ENCODE results near the gene PXN. TPM values are rescaled to one million over a fixed set of nuclear protein-coding genes. Genes with fewer than 3 reads are reported as not detected.

Gene PXN
- total RNA-seq, 1 experiment from 2014 or later, result 44.2 TPM

DNA sequence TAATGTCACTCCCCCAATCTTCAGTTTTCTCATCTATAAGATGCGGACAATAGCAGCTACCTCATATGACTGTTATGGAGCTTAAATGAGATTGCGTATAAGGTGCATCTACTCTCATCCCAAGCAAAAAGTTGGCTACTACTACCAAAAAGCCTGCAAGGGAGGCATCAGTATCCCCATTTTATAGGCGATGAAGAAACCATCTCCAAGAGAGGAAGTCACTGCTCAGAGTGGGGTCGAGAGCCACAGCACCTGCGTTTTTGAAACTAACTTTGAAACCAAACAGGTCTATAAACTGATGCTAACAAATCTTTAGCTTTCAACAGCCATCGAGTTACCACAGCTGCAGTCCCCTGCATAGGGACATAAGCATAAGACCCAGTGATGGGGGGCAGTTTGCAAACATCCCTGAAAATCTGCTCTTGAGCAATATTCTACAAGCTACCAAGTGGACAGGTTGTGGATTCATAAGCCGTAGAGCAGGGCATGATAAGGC is 74.5 kb downstream of the PXN start:
- peaks cover 22% of the 10 kb centered on the region for H3K4me1 ChIP-seq (replicated peaks)
- no peak overlapping the region for H3K27ac ChIP-seq
- no peaks in the 10 kb centered on the region for H3K9me3 ChIP-seq (replicated peaks)
- DNase-seq (ENCODE audit: low read depth in 1 of 2, low spot score in 2 of 2), result no peak
- H3K27me3 ChIP-seq (replicated peaks), result no peaks in the 10 kb centered on the region
- H3K36me3 ChIP-seq, result peaks cover 61% of the 10 kb centered on the region
- no peak overlapping the region for H3K4me3 ChIP-seq

DNA sequence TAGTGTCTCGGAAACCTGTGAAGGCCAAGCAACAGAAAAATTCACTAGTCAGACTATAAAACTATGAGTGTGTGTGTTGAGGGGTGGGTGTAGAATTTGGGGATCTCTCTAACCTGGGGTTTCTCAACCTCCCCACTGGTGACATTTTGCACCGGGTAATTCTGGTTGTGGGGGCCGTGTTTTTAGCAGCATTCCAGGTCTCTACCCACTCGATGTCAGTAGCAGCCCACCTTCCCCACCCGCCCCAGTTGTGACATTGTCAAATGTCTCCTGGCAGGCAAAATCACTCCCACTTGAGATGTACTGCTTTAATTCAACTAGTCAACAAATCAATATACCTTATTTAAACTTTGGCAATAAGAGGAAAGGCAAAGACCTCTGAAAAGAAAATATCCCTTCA is 75.1 kb downstream of the PXN start:
- H3K9me3 ChIP-seq (replicated peaks), result no peaks in the 10 kb centered on the region
- H3K36me3 ChIP-seq, result peaks cover 61% of the 10 kb centered on the region
- DNase-seq (ENCODE audit: low read depth in 1 of 2, low spot score in 2 of 2), result no peak
- no peak overlapping the region for H3K4me3 ChIP-seq
- no peaks in the 10 kb centered on the region for H3K27me3 ChIP-seq (replicated peaks)
- no peak overlapping the region for H3K27ac ChIP-seq
- H3K4me1 ChIP-seq (replicated peaks), result peaks cover 15% of the 10 kb centered on the region

- Histone ChIP-seq H3K9me3 (replicated peaks) (no peaks in the 10 kb centered on the region), H3K4me1 (replicated peaks) (no peaks in the 10 kb centered on the region), H3K4me3 (no peak overlapping the region), H3K36me3 (peaks cover 73% of the 10 kb centered on the region), H3K27ac (no peak overlapping the region), H3K27me3 (replicated peaks) (no peaks in the 10 kb centered on the region)
- no peak for DNase-seq (ENCODE audit: low read depth in 1 of 2, low spot score in 2 of 2)
Observed at GRCh38 chr12:120186654-120187053, 78.9 kb downstream of the PXN start.

GRCh38 chr12:120183211-120183631 is 82.3 kb downstream of the PXN start:
- H3K4me1 ChIP-seq (replicated peaks), result no peaks in the 10 kb centered on the region
- no peaks in the 10 kb centered on the region for H3K27me3 ChIP-seq (replicated peaks)
- DNase-seq (ENCODE audit: low read depth in 1 of 2, low spot score in 2 of 2), result no peak
- H3K27ac ChIP-seq, result no peak overlapping the region
- H3K4me3 ChIP-seq, result no peak overlapping the region
- no peaks in the 10 kb centered on the region for H3K9me3 ChIP-seq (replicated peaks)
- H3K36me3 ChIP-seq, result peaks cover 85% of the 10 kb centered on the region

GRCh38 chr12:120181991-120182631 is 83.4 kb downstream of the PXN start:
- H3K27me3 ChIP-seq (replicated peaks), result no peaks in the 10 kb centered on the region
- DNase-seq (ENCODE audit: low read depth in 1 of 2, low spot score in 2 of 2), result no peak
- peaks cover 85% of the 10 kb centered on the region for H3K36me3 ChIP-seq

GRCh38 chr12:120180975-120181374 is 84.6 kb downstream of the PXN start:
- no peaks in the 10 kb centered on the region for H3K4me1 ChIP-seq (replicated peaks)
- H3K27me3 ChIP-seq (replicated peaks), result no peaks in the 10 kb centered on the region
- no peak overlapping the region for H3K27ac ChIP-seq
- no peak overlapping the region for H3K4me3 ChIP-seq
- no peak for DNase-seq (ENCODE audit: low read depth in 1 of 2, low spot score in 2 of 2)
- H3K9me3 ChIP-seq (replicated peaks), result no peaks in the 10 kb centered on the region
- H3K36me3 ChIP-seq, result peaks cover 87% of the 10 kb centered on the region

More at GRCh38 chr12:120181991-120182631, 83.4 kb downstream of the PXN start:
- Histone ChIP-seq H3K9me3 (replicated peaks) (no peaks in the 10 kb centered on the region), H3K4me1 (replicated peaks) (no peaks in the 10 kb centered on the region), H3K4me3 (no peak overlapping the region), H3K27ac (no peak overlapping the region)

GRCh38 chr12:120175537-120175936 is 90.0 kb downstream of the PXN start:
- H3K4me1 ChIP-seq (replicated peaks), result no peaks in the 10 kb centered on the region
- no peaks in the 10 kb centered on the region for H3K27me3 ChIP-seq (replicated peaks)
- H3K27ac ChIP-seq, result no peak overlapping the region
- no peaks in the 10 kb centered on the region for H3K9me3 ChIP-seq (replicated peaks)
- DNase-seq (ENCODE audit: low read depth in 1 of 2, low spot score in 2 of 2), result no peak
- H3K36me3 ChIP-seq, result peaks cover 96% of the 10 kb centered on the region
- no peak overlapping the region for H3K4me3 ChIP-seq

DNA sequence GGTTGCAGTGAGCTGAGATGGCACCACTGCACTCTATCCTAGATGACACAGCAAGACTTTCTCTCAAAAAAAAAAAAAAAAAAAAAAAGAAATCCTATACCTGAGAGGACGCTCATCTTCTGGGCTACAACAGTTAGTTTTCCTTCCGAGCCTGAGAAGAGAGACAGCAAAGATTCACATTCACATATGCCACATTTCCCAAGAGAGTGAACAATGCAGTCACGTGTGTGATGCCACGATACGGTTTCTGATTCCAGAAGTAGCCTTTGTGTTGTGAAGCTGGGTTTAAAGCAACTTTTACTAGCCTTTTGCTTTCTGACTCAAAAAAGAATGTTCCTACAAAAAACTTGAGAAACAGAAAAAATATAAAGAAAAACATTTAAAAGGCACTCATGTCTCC is 90.5 kb downstream of the PXN start:
- H3K27ac ChIP-seq, result no peak overlapping the region
- H3K4me1 ChIP-seq (replicated peaks), result no peaks in the 10 kb centered on the region
- no peak overlapping the region for H3K4me3 ChIP-seq
- peaks cover 96% of the 10 kb centered on the region for H3K36me3 ChIP-seq
- DNase-seq (ENCODE audit: low read depth in 1 of 2, low spot score in 2 of 2), result no peak
- H3K9me3 ChIP-seq (replicated peaks), result no peaks in the 10 kb centered on the region
- H3K27me3 ChIP-seq (replicated peaks), result no peaks in the 10 kb centered on the region

- no peaks in the 10 kb centered on the region for H3K4me1 ChIP-seq (replicated peaks)
- peaks cover 90% of the 10 kb centered on the region for H3K36me3 ChIP-seq
- DNase-seq (ENCODE audit: low read depth in 1 of 2, low spot score in 2 of 2), result no peak
- H3K27ac ChIP-seq, result no peak overlapping the region
- no peak overlapping the region for H3K4me3 ChIP-seq
- H3K27me3 ChIP-seq (replicated peaks), result no peaks in the 10 kb centered on the region
- H3K9me3 ChIP-seq (replicated peaks), result no peaks in the 10 kb centered on the region
Observed at GRCh38 chr12:120172053-120172452, 93.5 kb downstream of the PXN start.

- no peak for DNase-seq (ENCODE audit: low read depth in 1 of 2, low spot score in 2 of 2)
- Histone ChIP-seq H3K36me3 (peaks cover 82% of the 10 kb centered on the region), H3K27me3 (replicated peaks) (no peaks in the 10 kb centered on the region), H3K4me1 (replicated peaks) (no peaks in the 10 kb centered on the region), H3K4me3 (no peak overlapping the region), H3K9me3 (replicated peaks) (no peaks in the 10 kb centered on the region), H3K27ac (no peak overlapping the region)
Observed at GRCh38 chr12:120170631-120171030, 94.9 kb downstream of the PXN start.

DNA sequence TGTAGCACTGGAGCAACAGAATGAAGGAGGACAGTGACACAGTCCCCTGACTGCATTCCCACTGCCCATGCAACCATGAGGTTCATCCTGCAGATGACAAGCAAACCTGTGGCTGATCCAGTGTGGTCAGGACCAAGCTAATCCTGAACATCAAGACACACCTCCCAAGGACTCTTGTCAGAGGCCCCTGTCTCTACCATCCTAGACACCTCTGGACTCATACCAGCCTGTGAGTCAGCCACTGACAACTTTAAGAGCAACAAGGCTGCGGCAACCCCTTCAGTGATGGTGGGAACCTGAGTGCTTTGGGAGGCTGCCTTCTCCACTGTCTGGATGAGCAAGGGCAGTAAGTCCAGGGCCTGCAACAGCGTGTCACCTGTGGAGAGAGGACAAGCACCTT is 95.6 kb downstream of the PXN start:
- DNase-seq (ENCODE audit: low read depth in 1 of 2, low spot score in 2 of 2), result no peak
- Histone ChIP-seq H3K36me3 (peaks cover 82% of the 10 kb centered on the region), H3K9me3 (replicated peaks) (no peaks in the 10 kb centered on the region)

DNA sequence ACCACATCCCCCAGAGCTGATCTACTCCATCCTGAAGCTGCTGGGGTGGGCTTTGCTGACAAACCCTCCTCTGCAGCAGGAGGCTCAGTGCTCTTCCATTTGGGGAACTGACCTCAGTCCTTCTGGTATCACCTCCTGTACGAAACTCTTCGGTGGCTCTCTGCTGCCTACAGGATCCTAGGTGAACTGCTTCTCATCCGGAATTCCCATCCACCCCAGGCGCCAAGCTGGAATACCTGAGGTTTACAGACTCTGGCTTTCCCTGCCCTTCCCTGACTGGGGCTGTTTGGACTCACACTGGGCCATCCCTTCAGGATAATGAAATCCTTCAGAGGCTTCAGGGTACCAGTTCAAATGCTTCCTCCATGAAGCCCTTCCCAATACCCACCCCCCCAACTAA is 97.2 kb downstream of the PXN start:
- H3K27me3 ChIP-seq (replicated peaks), result no peaks in the 10 kb centered on the region
- no peaks in the 10 kb centered on the region for H3K4me1 ChIP-seq (replicated peaks)
- no peak overlapping the region for H3K27ac ChIP-seq
- DNase-seq (ENCODE audit: low read depth in 1 of 2, low spot score in 2 of 2), result no peak
- H3K36me3 ChIP-seq, result peaks cover 82% of the 10 kb centered on the region
- no peaks in the 10 kb centered on the region for H3K9me3 ChIP-seq (replicated peaks)
- no peak overlapping the region for H3K4me3 ChIP-seq

More for the DNA sequence above, 95.6 kb downstream of the PXN start:
- no peak overlapping the region for H3K4me3 ChIP-seq
- H3K4me1 ChIP-seq (replicated peaks), result no peaks in the 10 kb centered on the region
- no peak overlapping the region for H3K27ac ChIP-seq
- H3K27me3 ChIP-seq (replicated peaks), result no peaks in the 10 kb centered on the region

GRCh38 chr12:120167529-120168095 is 97.9 kb downstream of the PXN start:
- H3K27ac ChIP-seq, result no peak overlapping the region

GRCh38 chr12:120164293-120164692 is 101.2 kb downstream of the PXN start:
- Histone ChIP-seq H3K9me3 (replicated peaks) (no peaks in the 10 kb centered on the region), H3K27ac (no peak overlapping the region), H3K4me3 (no peak overlapping the region), H3K36me3 (peaks cover 84% of the 10 kb centered on the region), H3K4me1 (replicated peaks) (no peaks in the 10 kb centered on the region), H3K27me3 (replicated peaks) (no peaks in the 10 kb centered on the region)
- DNase-seq (ENCODE audit: low read depth in 1 of 2, low spot score in 2 of 2), result no peak

More at GRCh38 chr12:120167529-120168095, 97.9 kb downstream of the PXN start:
- Histone ChIP-seq H3K4me3 (no peak overlapping the region), H3K4me1 (replicated peaks) (no peaks in the 10 kb centered on the region), H3K27me3 (replicated peaks) (no peaks in the 10 kb centered on the region), H3K36me3 (peaks cover 82% of the 10 kb centered on the region), H3K9me3 (replicated peaks) (no peaks in the 10 kb centered on the region)
- DNase-seq (ENCODE audit: low read depth in 1 of 2, low spot score in 2 of 2), result no peak

Data from SJSA1 (cell line).